Mononuclear cell (primary cell): ENCODE measurements around the gene ATG2A. TPM values are rescaled to one million over a fixed set of nuclear protein-coding genes. Genes with fewer than 3 reads are reported as not detected.

Source experiments
- H3K27me3 ChIP-seq: 2 replicates; pipeline ENCODE4 v1.6.0; 2011; ENCODE audit warnings: low read length, control low read depth; ENCODE audit not compliant: insufficient read depth
- H3K4me1 ChIP-seq: 2 replicates; pipeline ENCODE4 v1.5.1; 2011; ENCODE audit warnings: mild to moderate bottlenecking, low read length, control low read depth; ENCODE audit not compliant: insufficient read depth
- H3K4me3 ChIP-seq: 2 replicates; pipeline ENCODE4 v1.5.1; 2011; ENCODE audit warnings: mild to moderate bottlenecking, low read length, moderate library complexity
- H3K9me3 ChIP-seq: 2 replicates; pipeline ENCODE4 v1.5.1; 2011; ENCODE audit warnings: low read depth, mild to moderate bottlenecking, control low read depth, low read length
- total RNA-seq: library from RNA; depleted of rRNA; stranded (reverse); fragments of >200 nt; gene quantifications from one replicate; pipeline ENCODE4 v1.2.3, GENCODE V29; 2012

Gene ATG2A
- total RNA-seq, 1 donor, result 80.2 TPM

DNA sequence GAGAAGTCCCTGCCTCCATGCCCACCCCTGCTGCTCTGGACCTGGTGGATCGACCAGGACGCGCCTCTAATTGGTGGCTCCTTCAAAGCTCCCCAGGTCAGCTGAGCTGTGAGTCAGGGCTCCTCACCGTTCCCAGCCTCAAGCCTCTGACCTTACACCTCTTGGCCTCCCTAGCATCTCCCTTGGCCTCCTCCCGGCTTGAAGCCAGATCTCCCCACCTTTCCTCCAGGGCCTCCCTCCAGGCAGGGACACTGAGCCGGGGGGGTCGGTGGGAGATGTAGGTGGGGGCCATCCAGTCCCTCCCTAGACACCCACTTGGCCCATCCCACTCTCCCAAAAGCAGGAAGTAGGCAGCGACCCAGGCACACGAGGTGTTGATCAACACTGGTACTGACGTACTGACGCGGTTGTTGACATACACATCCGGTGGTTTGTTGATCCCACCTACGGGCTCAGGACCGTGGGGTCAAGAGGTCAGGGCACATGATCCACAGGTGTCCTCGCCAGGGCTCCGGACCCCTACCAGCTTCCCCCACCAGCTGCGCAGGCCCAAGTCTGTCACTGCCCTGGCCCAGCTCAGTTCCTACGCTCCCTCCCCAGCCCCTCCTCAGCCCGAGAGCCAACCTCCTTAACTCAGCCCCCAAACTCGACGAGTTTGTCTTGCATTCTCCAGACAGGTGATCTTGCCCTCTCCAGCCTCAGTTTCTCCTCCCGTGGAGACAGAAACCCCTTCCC, 802 bp downstream of the ATG2A start:
- Histone ChIP-seq H3K27me3 (no peaks in the 10 kb centered on the region), H3K4me3 (peak overlapping the region; percentile 77), H3K4me1 (peaks cover 24% of the 10 kb centered on the region), H3K9me3 (no peaks in the 10 kb centered on the region)

DNA sequence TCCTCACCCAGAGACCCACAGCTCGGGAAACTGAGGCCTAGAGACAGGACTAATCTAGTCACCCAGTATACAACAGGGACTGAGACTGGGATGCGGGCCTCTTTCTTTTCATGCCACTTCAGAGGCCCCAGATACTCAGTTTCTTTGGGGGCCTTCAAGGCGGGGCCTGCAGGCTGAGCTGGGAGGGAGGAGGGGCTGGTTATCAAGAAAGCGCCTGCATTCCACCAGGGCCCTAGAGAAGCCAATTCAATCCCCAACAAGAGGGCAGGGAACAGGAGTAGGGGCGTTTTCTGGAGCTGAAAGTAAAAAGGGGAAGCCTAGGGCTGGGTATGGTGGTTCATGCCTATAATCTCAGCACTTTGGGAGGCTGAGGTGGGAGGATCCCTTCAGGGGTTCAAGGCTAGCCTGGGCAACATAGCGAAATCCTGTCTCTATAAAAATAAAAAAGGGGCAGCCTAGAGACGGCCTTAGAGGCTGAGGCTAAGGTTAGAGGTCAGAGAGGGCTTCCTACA, 1.6 kb downstream of the ATG2A start:
- no peaks in the 10 kb centered on the region for H3K27me3 ChIP-seq
- no peak overlapping the region for H3K4me3 ChIP-seq
- peaks cover 24% of the 10 kb centered on the region for H3K4me1 ChIP-seq
- H3K9me3 ChIP-seq, result no peaks in the 10 kb centered on the region

DNA sequence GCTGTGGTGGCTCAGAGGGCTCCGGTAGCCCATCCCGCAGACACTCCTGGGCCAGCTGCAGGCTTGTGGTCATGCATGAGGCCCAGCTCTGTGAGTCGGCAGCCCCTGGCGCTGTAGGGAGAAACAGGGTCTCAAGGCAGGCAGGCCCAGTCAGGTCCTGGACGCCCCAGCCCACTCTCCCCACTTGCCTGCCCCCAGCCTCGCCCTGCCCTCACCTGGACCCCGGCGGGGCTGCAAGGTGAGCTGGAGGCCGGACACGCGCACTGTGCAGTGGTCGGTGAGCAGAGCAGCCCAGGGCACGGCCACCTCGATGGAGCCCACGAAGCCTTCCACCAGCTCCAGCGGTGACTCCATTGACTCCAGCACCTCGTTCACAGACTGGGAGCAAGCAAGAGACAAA, 2.9 kb downstream of the ATG2A start:
- Histone ChIP-seq H3K27me3 (no peaks in the 10 kb centered on the region), H3K4me1 (peaks cover 24% of the 10 kb centered on the region), H3K4me3 (no peak overlapping the region)

DNA sequence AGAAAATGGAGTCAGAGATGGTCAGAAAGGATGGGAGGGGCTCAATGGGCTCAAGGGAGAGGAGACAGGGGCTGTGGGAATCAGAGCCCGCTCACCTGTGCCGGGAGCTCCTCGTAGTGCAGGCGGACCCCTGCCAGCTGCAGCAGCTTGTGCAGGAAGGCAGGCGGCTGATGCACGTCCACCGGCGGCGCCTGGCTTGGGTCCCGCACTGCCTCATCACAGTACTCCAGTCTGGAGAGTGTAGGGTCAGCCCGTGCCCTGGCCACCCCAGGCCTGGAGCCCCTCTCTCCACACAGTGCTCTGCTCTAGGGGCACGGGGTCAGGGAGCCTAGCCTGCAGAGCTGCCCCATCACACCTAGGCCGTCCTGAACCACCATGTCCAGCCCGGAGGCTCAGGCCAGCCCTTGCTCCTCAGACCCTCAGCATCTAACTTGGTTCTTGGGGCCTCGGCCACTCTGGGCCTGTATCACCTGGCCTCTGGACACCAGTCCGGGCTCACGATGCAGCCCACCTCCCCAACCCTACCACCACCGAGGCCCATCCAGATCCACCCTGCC, 3.8 kb downstream of the ATG2A start:
- Histone ChIP-seq H3K4me3 (no peak overlapping the region), H3K4me1 (peaks cover 24% of the 10 kb centered on the region), H3K9me3 (no peaks in the 10 kb centered on the region), H3K27me3 (no peaks in the 10 kb centered on the region)

More for the DNA sequence above, 2.9 kb downstream of the ATG2A start:
- no peaks in the 10 kb centered on the region for H3K9me3 ChIP-seq

DNA sequence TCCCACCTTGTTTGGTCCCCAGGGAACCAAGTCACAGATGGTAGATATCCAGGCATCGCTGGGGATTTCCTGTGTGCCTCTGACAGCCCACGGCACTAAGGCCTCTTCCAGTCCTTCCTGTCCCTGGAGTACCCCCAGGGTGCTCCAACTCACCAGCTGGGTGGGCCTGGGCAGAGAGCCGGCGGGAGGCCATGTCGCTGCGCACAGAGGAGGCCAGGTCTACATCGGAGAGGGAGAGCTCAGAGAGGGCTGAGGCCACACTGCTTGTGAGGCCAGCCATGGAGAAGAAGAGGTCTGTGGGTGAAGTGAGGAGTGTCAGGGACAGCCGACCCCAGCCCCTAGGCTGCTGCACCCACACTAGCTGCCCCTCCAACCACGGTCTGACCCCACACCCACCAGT, 5.3 kb downstream of the ATG2A start:
- no peaks in the 10 kb centered on the region for H3K27me3 ChIP-seq
- no peak overlapping the region for H3K4me3 ChIP-seq
- H3K4me1 ChIP-seq, result peaks cover 15% of the 10 kb centered on the region
- no peaks in the 10 kb centered on the region for H3K9me3 ChIP-seq

DNA sequence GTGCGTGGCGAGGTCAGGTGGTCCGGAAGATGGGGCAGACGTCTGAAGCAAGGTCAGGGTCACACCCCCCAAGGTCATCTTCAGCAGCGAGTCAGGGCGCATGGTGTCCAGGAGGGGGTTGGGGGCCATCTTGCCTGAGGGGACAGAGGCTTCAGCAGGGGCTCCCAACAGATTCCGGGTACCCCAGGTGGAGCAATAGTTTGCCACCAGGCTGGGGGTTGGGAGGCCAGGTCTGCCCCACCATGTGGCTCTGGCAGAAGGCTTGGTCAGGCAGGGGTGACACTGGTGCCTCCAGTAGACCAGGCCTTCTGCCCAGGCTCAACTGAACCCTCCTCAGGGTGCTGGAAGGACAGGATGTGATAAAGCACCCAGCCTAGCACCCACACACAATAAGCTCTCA, 5.9 kb downstream of the ATG2A start:
- Histone ChIP-seq H3K4me3 (no peak overlapping the region), H3K4me1 (peaks cover 12% of the 10 kb centered on the region), H3K9me3 (no peaks in the 10 kb centered on the region), H3K27me3 (no peaks in the 10 kb centered on the region)

DNA sequence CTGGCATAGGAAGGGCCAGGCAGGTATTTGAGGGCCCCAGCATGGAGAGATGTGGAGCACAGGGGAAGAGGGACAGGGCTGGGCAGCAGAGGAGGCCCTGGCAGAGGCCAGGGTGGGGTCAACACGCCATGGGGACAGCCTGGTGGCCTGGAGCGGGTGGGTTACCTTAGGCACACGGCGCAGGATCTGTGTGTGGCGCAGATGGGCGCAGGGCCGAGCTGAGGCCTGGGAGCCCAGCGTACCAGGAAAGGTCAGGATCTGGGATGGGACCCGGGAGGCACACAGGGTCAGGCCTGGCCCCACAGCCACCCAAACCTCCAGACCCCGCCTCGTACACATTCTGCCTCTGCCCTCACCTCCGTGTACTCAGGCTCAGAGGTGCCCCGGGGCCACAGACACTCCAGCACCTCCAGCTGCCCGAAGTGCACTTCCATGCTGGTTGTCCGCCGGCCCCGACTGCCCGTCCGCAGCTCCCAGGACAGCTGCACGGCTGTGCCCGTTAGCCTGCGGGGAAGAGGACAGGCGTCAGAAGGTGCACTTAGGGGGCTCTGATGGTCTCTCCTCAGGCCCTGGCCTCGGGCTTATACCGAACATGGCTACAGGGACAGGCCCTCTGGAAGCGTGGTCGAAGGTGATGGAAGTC, 6.4 kb downstream of the ATG2A start:
- H3K4me1 ChIP-seq, result peaks cover 6% of the 10 kb centered on the region
- H3K27me3 ChIP-seq, result no peaks in the 10 kb centered on the region
- no peaks in the 10 kb centered on the region for H3K9me3 ChIP-seq
- no peak overlapping the region for H3K4me3 ChIP-seq

DNA sequence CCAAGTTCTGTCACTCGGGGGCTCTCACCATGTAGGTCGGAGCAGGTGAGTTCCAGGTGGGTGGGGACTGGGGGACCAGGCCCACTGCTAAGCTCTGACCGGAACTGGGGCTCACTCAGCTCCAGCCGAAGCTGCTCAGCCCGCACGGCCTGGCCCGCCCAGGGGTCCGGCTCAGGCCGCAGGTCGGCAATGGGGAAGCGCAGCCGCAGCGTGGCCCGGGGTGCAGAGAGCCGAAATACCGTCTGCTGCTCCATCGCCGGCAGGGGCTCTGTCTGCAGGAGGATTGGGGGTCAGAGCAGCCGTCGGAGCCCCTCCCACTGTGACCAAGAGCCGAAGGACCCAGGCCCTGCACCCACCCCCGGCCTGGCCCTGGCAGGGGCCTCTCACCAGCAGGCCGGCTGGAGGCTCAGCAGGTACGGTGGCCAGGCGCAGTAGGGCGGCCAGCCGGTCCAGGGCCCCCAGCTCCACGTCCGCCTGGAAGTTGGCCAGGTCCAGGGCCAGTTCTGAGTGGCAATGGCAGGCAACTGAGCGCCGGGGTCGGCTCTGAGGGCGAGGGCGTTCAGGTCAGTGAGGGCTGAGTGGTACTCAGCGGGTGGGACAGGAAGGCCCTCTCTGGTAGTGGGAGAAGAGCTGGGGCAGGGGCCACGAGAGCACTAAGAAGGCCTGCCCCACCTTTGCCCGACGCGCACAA, 7.2 kb downstream of the ATG2A start:
- Histone ChIP-seq H3K27me3 (no peaks in the 10 kb centered on the region), H3K4me1 (no peaks in the 10 kb centered on the region), H3K9me3 (no peaks in the 10 kb centered on the region), H3K4me3 (no peak overlapping the region)

DNA sequence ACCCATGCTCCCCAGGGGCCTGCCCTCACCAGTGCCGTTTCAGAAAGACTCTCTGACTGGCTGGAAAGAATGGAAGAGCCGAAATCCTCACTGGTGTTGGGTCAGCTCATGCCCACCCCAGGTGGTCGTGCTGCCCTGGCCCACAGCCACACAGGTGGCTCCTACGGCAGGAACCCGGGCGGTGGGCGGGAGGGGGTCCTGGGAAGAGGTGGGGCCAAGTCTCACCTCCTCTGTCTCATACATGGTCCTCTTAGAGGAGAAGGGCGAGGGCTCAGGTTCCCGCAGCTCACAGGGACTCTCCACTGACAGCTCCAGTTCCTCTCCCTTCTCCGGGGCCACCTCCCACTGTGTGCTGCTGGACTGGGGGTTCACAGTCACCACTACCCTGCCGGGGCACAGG, 8.2 kb downstream of the ATG2A start:
- Histone ChIP-seq H3K9me3 (no peaks in the 10 kb centered on the region), H3K4me1 (no peaks in the 10 kb centered on the region), H3K27me3 (no peaks in the 10 kb centered on the region), H3K4me3 (no peak overlapping the region)

DNA sequence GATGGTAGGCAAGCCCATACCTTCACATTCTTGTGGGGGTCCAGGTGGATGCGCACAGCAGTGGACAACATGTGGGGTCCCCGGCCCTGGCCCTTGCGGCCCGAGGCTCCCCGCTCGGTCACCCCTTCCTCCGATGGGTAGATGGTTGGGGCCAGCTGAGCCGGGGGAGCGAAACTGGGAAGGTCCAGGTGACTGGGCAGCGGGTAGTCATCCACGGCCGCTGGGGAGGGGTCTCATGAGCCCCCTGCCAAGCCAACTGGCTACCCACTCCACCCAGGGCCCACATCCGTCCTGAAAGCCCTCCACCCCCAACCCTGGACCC, 10.7 kb downstream of the ATG2A start:
- Histone ChIP-seq H3K4me3 (no peak overlapping the region), H3K27me3 (no peaks in the 10 kb centered on the region), H3K9me3 (no peaks in the 10 kb centered on the region), H3K4me1 (no peaks in the 10 kb centered on the region)

DNA sequence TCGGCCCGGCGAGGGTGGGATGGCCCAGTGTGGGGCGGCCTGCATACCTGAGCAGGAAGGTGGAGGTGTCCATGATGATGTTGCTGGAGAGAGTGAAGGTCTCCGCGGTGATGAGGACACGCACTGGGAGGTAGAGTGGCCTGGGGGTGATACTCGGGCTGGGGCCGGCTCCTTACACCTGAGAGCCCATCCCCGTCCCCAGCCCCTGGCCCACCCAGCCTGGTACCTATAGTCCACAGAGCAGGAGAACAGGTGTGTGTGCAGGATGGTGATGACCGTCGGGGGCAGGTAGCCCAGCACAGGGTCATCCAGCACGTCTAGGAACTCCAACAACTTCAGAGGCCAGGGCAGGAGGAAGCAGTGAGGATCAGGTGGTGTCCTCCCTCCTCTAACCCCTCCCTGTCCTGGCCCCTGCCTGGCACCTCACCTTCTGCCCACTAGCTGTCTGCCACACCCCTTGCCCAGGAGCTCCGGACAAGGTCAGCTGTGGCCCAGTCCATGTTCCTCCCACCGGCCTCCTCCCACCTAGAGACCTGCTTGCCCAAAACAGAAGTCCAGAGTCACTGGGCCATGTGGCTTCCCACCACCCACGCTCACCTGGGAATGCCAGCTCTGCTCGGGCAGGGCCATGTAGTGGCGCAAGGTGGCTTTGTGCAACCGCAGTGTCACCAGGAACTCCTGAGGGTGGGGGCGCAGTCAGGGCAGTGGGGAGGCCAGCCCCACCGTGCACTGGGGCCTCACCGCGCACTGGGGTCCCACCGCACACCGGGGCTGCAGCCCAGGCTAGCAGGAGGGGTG, 11.3 kb downstream of the ATG2A start:
- Histone ChIP-seq H3K4me1 (no peaks in the 10 kb centered on the region), H3K4me3 (no peak overlapping the region), H3K27me3 (no peaks in the 10 kb centered on the region), H3K9me3 (no peaks in the 10 kb centered on the region)

DNA sequence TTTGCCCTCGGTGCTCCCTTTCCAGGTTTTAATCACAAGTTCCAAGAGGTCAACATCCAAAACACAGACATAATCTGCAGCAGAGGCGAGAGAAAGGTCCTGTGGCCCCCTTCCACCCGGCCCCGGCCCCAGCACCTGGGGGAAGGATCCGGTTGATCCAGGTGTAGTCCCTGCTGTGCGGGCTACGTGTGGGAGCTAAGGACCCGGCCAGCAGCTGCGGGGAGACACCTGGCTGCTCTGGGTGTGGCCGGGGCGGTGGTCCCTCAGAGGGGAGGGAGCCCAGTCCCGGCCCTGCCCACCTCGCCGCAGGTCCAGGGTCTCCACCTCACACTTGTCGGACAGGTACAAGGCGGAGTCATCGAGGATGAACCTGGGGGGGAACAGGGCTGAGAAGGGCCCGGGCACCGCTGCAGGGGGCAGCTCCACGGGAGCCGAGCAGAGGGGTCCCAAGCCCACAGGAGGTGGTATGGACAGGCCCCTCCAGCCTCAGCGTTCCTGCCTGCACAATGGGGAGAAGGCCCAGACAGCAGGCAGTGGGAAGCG, 13.6 kb downstream of the ATG2A start:
- Histone ChIP-seq H3K4me1 (peaks cover 8% of the 10 kb centered on the region), H3K4me3 (no peak overlapping the region), H3K27me3 (no peaks in the 10 kb centered on the region), H3K9me3 (no peaks in the 10 kb centered on the region)

DNA sequence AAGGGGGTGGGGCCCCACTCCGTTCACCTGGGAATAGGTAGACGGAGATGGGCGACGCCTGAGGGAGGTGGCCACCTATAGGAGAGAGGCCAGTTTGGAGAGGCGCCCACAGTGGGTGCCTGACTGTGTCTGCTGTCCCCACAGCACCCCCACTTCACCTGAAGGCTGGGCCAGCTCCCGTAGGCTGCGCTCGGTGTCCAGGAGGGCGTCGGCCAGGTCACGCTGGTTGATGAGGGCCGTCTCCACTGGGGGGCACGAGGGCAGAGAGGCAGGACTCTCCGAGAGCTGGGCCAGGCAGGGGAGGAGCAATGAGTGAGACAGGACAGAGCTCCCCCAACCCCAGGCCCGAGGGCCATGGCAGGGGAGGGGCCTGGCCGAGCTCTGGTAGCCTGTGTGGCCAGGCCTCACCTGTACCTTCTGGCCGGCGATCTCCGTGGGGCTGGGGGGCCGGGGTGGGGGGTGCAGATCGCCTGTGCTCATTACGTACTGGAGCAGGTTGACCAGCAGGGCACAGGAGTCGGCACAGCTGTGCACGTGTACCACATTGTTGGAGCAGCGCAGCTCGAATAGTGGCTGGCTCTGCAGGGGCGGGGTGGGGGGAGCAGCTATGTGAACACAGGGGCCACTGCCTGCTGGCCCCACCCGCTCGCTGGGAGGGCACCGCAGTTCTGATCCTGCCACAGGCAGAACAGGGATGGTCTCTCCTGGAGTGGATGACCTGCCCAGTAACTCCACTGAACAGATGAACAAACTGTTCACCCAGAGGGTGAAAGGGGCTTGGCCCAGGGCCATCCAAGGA, 14.7 kb downstream of the ATG2A start:
- Histone ChIP-seq H3K9me3 (no peaks in the 10 kb centered on the region), H3K4me1 (peaks cover 8% of the 10 kb centered on the region), H3K4me3 (no peak overlapping the region), H3K27me3 (no peaks in the 10 kb centered on the region)

DNA sequence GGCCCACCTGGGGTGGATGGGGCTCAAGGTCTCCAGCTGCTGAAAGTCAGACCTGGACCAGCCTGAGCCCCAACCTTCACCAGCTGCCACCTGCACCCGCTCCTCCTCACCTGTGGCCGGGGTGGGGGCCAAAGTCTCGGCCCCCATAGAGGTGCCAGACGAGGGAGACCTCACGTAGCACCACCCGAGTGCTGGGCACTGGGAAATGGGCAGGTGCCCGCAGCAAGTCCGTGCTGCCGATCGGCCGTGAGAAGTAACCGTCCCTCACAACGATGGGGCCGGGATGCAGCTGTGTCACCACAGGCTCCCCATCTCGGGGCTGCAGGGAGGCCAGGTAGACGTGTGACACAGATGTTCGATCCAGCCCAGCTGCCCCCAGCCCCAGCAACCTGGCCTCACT, 16.2 kb downstream of the ATG2A start:
- H3K4me1 ChIP-seq, result peaks cover 8% of the 10 kb centered on the region
- H3K4me3 ChIP-seq, result no peak overlapping the region
- no peaks in the 10 kb centered on the region for H3K9me3 ChIP-seq
- H3K27me3 ChIP-seq, result no peaks in the 10 kb centered on the region
